ENCODE measurements around the gene KIRREL1. TPM values are rescaled to one million over a fixed set of nuclear protein-coding genes. Genes with fewer than 3 reads are reported as not detected.

The KIRREL1 gene
- polyA plus RNA-seq, result 0.05 TPM in 1 of 2 replicates, not detected in the other

DNA sequence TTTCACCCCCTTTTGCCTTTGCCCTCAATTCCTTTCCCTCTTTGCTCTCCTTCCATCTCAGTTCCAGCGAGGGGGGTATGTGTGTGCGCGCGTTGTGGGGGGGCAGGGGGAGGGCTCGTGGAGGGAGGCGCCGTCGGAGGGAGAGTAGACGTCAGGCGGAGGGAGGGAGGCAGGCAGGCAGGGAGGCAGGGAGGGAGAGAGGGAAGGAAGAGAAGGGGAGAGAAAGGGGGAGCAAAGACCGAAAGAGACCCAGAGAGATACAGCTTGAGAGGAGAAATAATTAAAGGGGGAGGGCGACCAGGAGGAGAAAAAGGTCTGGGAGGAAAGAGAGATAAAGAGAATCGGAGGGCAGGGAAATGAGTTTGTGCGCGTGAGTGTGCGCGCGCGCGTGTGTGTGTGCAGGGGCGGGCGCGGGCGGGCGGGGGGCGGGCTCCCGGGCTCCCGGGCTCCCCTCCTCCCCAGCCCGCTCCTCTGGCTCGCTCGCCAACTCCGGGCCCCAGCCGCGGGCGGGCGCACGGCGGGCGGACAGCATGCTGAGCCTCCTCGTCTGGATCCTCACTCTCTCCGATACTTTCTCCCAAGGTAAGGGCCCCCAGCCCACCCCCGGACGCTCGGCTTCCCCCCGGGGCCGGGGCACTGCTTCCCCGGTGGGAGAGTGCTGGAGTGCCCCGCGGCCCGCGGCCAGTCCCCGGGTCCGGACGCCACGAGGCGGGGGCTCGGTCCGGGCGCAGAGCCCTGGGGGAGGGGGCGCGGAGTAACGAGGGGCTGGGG, at the start of gene KIRREL1:
Gene KIRREL1, plus strand, starts transcription at position 499 of the 771 bp plus-strand sequence. Its CDS starts 32 bp downstream, at position 531.

Other genes starting within 250 kb of the KIRREL1 start
- gene FCRL2, start 216.5 kb upstream of the KIRREL1 start, polyA plus RNA-seq, result not detected in 2 replicates
- gene FCRL1, start 173.5 kb upstream of the KIRREL1 start, polyA plus RNA-seq, result not detected in 2 replicates
- not detected in 2 replicates for gene CD5L, start 151.8 kb upstream of the KIRREL1 start, polyA plus RNA-seq
- 0.39 TPM in 1 of 2 replicates, not detected in the other for gene CD1D, start 187.2 kb downstream of the KIRREL1 start, polyA plus RNA-seq

All from Purkinje cell (primary cell).